SU-DHL-6 (cell line): ENCODE data around the gene LCN10.
"Not testable (repeated sequence)": the region's sequence is repeated elsewhere in the genome, so short reads cannot be mapped to it uniquely, and the experiment has no call there.

Experiments
- H2AFZ ChIP-seq: fragments of 200-600 bp; sonication (generic); 2 replicates; pipeline ENCODE4 v1.6.1; 2014; ENCODE audit warnings: low read depth, mild to moderate bottlenecking, moderate library complexity, mixed read lengths, antibody characterized with exemption, low read length; ENCODE audit not compliant: severe bottlenecking
- H3F3A ChIP-seq: fragments of 200-600 bp; shearing (Covaris generic); 2 replicates; pipeline ENCODE4 v1.6.0; 2016; ENCODE audit warnings: antibody characterized with exemption, mild to moderate bottlenecking; ENCODE audit not compliant: insufficient read depth
- H3K27ac ChIP-seq: fragments of 200-600 bp; sonication (generic); 2 replicates; pipeline ENCODE4 v1.5.1; 2016; ENCODE audit warnings: low read depth, mild to moderate bottlenecking, low read length, moderate library complexity, mixed read lengths
- H3K27me3 ChIP-seq: fragments of 200-600 bp; sonication (generic), shearing (Covaris generic); 2 replicates; pipeline ENCODE4 v1.6.0; 2014; ENCODE audit warnings: mild to moderate bottlenecking, low read length
- H3K36me3 ChIP-seq: fragments of 200-600 bp; sonication (generic); 2 replicates; pipeline ENCODE4 v1.6.1; 2014; ENCODE audit warnings: mild to moderate bottlenecking, low read length, mixed read lengths
- H3K4me2 ChIP-seq: fragments of 300-600, 200-600 bp; shearing (Covaris generic), sonication (generic); 2 replicates; pipeline ENCODE4 v1.6.0; 2014; ENCODE audit warnings: low read length, low read depth, mild to moderate bottlenecking; ENCODE audit not compliant: poor library complexity, severe bottlenecking
- H3K4me3 ChIP-seq: fragments of 200-600 bp; sonication (generic); 2 replicates; pipeline ENCODE4 v1.5.1; 2014; ENCODE audit warnings: antibody characterized with exemption, low read length, mild to moderate bottlenecking, mixed read lengths; ENCODE audit not compliant: insufficient read depth, poor library complexity, severe bottlenecking
- H3K79me2 ChIP-seq: fragments of 200-600 bp; sonication (generic); 2 replicates; pipeline ENCODE4 v1.6.1; 2014; ENCODE audit warnings: mild to moderate bottlenecking, low read length, moderate library complexity; ENCODE audit not compliant: insufficient read depth
- H3K9ac ChIP-seq: fragments of 200-600 bp; sonication (generic); 2 replicates; pipeline ENCODE4 v1.7.0; 2014; ENCODE audit warnings: mild to moderate bottlenecking, low read length
- H3K9me2 ChIP-seq: fragments of 200-600 bp; sonication (generic); replicated peaks from 2 replicates; pipeline ENCODE4 v1.6.1; 2014; ENCODE audit warnings: low read length; ENCODE audit not compliant: insufficient read depth
- H3K9me3 ChIP-seq: fragments of 200-600 bp; sonication (generic); 2 replicates; pipeline ENCODE4 v1.6.1; 2014; ENCODE audit warnings: low read length, mixed read lengths; ENCODE audit not compliant: insufficient read depth
- H4K20me1 ChIP-seq: fragments of 200-600 bp; sonication (generic); 2 replicates; pipeline ENCODE4 v1.6.1; 2014; ENCODE audit warnings: low read depth, mild to moderate bottlenecking, antibody characterized with exemption, low read length, moderate library complexity, mixed read lengths
- EZH2phosphoT487 ChIP-seq: fragments of 200-600 bp; sonication (generic), shearing (Covaris generic); conservative IDR thresholded peaks from 2 replicates; pipeline ENCODE4 v1.6.1; 2018; ENCODE audit warnings: mild to moderate bottlenecking, antibody characterized with exemption, low read length, moderate library complexity, mixed read lengths
- TF ChIP-seq, protein P1 (sequence below): fragments of 200-600 bp; sonication (generic); IDR thresholded peaks from one replicate; pipeline ENCODE4 v1.5.1; 2017; ENCODE audit warnings: antibody characterized with exemption, mild to moderate bottlenecking, low read length, moderate library complexity; ENCODE audit not compliant: insufficient read depth, poor library complexity, severe bottlenecking

LCN10 gene

DNA sequence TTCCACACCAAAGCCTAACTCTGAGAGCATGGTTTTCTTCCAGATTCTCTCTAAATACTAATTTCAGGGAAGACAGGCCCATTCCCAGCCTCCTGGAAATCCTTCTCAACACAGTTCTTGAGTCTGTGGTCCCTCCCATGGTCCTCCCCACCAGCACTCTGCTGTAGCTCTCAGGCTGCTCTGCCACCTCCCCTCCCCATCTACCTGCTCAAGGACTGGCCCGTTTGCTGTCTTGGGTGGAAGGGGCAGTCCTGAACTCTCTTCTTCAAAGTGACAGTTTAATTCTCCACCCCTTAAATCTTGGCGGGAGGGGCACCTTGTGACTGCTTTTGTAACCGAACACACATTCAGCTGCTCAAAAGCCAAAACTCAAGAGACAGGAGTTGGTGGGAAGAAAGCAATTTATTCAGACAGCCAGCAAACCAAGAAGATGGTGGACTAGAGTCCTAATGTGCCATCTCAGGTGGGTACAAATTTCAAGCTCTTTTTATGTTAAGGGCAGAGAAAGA lies 29.2 kb upstream of the LCN10 start:
- Histone ChIP-seq H3K9me2 (no peaks in the 10 kb centered on the region), H4K20me1 (no peaks in the 10 kb centered on the region), H3K9ac (no peak overlapping the region), H3K79me2 (no peaks in the 10 kb centered on the region), H3K4me2 (no peak overlapping the region), H3F3A (peaks cover 6% of the 10 kb centered on the region), H2AFZ (no peak overlapping the region), H3K27ac (no peak overlapping the region), H3K4me3 (no peak overlapping the region), H3K27me3 (no peaks in the 10 kb centered on the region), H3K36me3 (no peaks in the 10 kb centered on the region), H3K9me3 (peaks cover 5% of the 10 kb centered on the region; the same call in 1 of the 2 replicates)
- no peak for TF ChIP-seq EZH2phosphoT487
- TF ChIP-seq, protein P1, sequence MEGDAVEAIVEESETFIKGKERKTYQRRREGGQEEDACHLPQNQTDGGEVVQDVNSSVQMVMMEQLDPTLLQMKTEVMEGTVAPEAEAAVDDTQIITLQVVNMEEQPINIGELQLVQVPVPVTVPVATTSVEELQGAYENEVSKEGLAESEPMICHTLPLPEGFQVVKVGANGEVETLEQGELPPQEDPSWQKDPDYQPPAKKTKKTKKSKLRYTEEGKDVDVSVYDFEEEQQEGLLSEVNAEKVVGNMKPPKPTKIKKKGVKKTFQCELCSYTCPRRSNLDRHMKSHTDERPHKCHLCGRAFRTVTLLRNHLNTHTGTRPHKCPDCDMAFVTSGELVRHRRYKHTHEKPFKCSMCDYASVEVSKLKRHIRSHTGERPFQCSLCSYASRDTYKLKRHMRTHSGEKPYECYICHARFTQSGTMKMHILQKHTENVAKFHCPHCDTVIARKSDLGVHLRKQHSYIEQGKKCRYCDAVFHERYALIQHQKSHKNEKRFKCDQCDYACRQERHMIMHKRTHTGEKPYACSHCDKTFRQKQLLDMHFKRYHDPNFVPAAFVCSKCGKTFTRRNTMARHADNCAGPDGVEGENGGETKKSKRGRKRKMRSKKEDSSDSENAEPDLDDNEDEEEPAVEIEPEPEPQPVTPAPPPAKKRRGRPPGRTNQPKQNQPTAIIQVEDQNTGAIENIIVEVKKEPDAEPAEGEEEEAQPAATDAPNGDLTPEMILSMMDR, result no peak

DNA sequence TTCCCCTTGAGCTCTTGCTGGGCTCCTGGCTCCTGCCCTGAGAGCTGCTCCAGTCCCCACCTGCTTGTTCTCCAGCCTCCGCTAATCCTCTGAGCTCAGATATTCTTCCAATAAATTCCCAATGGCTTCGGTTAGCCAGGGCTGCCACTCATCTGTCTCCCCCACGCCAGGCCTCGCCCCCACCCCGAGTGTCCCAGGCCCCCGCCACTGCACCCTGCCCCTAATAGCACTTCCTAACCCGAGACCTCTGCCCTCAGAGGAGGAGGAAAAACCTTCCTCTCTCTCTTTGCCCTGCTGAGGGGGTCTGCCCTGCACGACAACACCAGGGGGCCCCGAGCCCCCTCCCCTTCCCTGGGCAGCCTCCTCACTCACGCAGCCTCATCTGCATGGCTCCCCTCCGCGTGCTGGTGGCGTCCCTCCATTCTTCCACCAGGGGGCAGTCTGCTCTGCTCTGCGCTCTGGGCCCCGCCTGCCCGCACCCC lies 27.0 kb upstream of the LCN10 start:
- H3K27ac ChIP-seq, result no peak overlapping the region
- H3K4me2 ChIP-seq, result no peak overlapping the region
- H3K36me3 ChIP-seq, result no peaks in the 10 kb centered on the region
- peaks cover 5% of the 10 kb centered on the region; the same call in 1 of the 2 replicates for H3K9me3 ChIP-seq
- H3K4me3 ChIP-seq, result no peak overlapping the region
- H3K9ac ChIP-seq, result no peak overlapping the region
- H3K9me2 ChIP-seq, result no peaks in the 10 kb centered on the region
- H3K79me2 ChIP-seq, result no peaks in the 10 kb centered on the region
- H2AFZ ChIP-seq, result no peak overlapping the region
- no peaks in the 10 kb centered on the region for H4K20me1 ChIP-seq
- H3F3A ChIP-seq, result peaks cover 6% of the 10 kb centered on the region
- TF ChIP-seq EZH2phosphoT487, result no peak
- H3K27me3 ChIP-seq, result no peaks in the 10 kb centered on the region

DNA sequence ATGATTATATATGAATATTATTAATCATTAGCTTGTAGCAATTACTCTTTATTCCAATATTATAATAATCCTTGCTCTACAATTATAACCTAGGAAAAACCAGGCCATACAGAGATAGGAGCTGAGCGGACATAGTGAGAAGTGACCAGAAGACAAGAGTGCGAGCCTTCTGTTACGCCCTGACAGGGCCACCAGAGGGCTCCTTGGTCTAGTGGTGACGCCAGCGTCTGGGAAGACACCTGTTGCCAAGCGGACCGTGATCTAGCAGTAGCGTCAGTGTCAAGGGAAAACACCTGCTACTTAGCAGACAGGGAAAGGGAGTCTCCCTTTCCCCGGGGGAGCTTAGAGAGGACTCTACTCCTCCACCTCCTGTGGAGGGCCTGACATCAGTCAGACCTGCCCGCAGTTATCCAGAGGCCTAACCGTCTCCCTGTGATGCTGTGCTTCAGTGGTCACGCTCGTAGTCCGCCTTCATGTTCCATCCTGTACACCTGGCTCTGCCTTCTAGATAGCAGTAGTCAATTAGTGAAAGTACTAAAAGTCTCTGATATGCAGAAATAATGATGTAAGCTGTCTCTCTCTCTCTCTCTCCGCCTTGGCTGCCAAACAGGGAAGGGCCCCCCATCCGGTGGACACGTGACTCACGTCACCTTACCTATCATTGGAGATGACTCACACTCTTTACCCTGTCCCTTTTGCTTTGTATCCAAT lies 23.8 kb upstream of the LCN10 start:
- H3K4me2 ChIP-seq, H3K36me3 ChIP-seq, H4K20me1 ChIP-seq, H3K9me3 ChIP-seq, H3K79me2 ChIP-seq, H3K9ac ChIP-seq, H2AFZ ChIP-seq, H3K9me2 ChIP-seq, H3K27ac ChIP-seq, H3K4me3 ChIP-seq, H3K27me3 ChIP-seq, H3F3A ChIP-seq: not testable (repeated sequence)

GRCh38 chr9:136765745-136766409 lies 23.1 kb upstream of the LCN10 start:
- not testable (repeated sequence) for H3K79me2 ChIP-seq, H3K27ac ChIP-seq, H4K20me1 ChIP-seq, H3K9ac ChIP-seq, H3K9me2 ChIP-seq, H3K9me3 ChIP-seq, H3K27me3 ChIP-seq, H2AFZ ChIP-seq, H3K4me2 ChIP-seq, H3K4me3 ChIP-seq, H3F3A ChIP-seq, H3K36me3 ChIP-seq
